Stimulated activated naive CD8-positive, alpha-beta T cell treated with anti-CD3 and anti-CD28 coated beads, Interleukin-15, Interleukin-2, amounts not matched to agents 100 U/mL and 50 U/mL, for 24 hours (primary cell): ENCODE results near the gene CAMK2B.

Source experiments
- ATAC-seq: fragments of 150-1000 bp; cut with Tn5 transposase; one replicate; pipeline ENCODE4 v1.10.0; 2021
- DNase-seq: peaks from one replicate; pipeline ENCODE4 v3.0.0; 2021

The CAMK2B gene

DNA sequence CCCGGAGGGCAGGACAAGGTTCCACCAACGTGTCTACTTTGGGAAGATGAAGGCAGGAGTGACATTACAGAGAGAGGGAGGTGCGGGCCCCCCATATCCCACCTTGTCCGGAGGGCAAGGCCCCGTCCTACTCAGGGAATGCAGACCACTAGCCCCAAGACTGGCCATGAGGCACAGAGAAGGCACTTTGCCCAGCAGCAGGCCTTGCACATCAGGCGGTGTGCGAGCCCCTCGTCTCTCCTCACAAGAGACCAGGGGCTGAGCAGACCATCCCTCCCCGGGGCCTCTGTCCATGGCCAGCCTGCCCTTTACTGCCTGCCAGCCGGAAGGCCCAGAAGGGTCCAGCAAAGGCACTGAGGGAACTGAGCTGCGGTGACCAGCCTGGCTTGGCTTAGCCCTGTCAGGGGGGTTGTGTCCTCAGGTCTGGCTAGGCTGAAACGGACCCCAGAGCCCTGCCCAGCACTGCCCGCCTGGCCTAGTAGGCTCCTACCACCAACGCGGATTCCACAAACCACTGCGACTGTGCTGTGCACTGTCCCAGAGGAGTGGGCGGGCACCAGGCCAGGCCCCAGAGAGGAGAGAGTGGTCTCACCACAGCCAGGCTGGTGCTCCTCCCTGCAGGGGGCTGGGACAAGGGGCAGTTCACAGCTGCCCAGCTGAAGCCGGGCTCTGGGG lies 16.7 kb downstream of the CAMK2B start:
- no peak for DNase-seq
- ATAC-seq: no peak

GRCh38 chr7:44307905-44308595 lies 17.3 kb downstream of the CAMK2B start:
- DNase-seq: no peak
- no peak for ATAC-seq

- ATAC-seq: peak; percentile 45
- peak; percentile 39 for DNase-seq
Observed at GRCh38 chr7:44307301-44307900, 18.0 kb downstream of the CAMK2B start.

GRCh38 chr7:44306606-44307005 lies 18.8 kb downstream of the CAMK2B start:
- ATAC-seq (no peak), DNase-seq (no peak)

- no peak for ATAC-seq
- DNase-seq: no peak
Observed at GRCh38 chr7:44305564-44306507, 19.6 kb downstream of the CAMK2B start.

GRCh38 chr7:44294325-44295069 lies 30.9 kb downstream of the CAMK2B start:
- DNase-seq (no peak), ATAC-seq (no peak)

- no peak for ATAC-seq
- no peak for DNase-seq
Observed at GRCh38 chr7:44293561-44294324, 31.7 kb downstream of the CAMK2B start.

DNA sequence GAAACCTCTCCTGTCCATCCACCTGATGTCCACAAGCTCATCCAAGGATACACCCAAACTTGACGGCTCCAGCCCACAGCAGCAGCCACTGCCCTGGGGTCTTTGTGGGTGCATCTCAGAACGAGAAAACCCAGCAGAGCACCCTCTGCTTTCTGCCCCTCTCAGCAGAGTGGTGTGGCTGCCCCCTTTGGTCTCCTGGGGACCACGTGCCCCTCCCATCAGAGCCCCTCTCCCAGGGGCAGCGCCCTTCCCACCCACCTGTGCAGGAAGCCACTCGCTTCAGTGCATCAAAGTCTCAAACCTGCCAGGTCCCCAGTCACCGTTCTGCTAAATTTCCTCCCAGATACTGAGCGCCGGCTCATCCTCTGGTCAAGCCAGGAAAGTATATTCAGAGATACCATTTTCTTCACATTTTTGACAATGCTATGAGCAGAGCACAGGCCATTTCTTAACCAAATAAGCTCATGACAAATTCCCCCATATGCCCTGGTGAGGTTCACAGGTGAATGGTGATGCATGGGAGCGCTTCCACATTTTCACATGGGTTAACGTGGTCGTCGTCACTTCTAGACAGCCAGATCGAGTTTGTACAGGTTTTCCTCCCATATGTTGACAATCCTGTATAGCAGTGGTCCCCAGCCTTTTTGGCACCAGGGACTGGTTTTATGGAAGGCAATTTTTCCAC lies 32.4 kb downstream of the CAMK2B start:
- no peak for ATAC-seq
- DNase-seq: no peak

DNA sequence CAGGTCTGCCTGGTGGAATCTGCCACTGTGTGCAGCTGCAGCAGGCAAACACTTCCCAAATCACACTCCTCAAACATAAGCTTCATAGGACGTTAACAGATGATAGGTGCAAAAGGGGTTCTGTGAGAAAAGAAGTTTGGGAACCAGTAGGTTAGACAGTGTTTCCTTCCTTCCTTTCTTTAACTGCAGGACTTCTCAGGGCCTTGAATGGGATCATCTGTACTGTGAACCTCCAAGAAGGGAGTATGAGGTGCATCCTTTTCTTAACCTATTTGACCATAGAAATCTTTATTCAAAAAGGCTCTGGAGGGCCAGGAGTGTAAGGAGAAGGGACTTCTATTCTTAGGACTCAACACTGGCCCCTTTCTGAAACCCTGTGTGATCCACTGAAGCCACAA lies 33.0 kb downstream of the CAMK2B start:
- no peak for ATAC-seq

DNA sequence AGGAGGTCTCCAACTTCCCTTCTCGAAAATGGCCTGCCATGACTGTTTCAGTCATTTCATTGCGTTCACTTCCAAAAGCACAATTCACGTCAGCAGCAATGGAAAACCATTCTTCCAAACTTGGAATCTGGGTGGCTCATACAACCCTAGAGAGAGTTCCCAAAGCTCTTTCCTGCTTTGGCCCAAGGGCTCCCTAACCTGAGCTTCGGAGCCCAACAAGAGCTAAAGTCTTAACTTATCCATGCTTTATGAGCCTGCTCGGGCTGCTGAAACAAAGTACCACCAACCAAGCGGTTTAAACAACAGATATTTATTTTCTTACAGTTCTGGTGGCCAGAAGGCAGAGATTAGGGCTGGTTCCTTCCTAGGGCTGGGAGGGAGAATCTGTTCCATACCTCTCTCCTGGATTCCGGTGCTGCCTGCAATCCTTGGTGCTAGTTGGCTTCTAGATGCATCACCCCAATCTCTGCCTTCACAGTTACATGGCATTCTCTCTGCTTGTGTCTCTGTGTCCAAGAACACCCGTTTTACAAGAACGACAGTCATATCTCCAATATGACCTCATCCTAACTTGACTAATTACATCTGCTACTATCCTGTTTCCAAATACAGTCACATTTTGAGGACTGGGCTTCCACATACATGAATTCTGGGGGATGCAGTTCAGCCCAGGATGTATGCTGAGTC lies 33.5 kb downstream of the CAMK2B start:
- DNase-seq: no peak
- no peak for ATAC-seq

More for the DNA sequence above, 33.0 kb downstream of the CAMK2B start:
- DNase-seq: no peak

GRCh38 chr7:44291066-44291732 lies 34.2 kb downstream of the CAMK2B start:
- ATAC-seq: no peak
- DNase-seq: no peak

DNA sequence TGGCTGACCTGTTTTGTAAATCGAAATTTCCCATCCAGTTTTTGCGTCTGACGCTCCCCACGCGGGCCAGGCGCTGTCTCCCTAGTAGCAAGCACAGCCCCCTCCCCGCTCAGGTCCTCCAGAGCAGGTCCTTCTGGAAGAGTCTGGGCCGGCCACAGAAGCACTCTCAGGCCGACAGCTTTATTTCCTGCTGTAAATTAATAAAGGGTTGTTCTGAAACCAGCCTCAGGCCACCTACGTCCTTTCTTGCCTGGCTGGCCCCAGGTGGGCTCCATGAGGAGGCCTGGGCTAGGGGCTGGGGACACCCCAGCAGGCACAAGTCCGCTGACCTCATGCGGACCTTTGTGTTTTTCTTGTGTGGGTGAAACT lies 35.2 kb downstream of the CAMK2B start:
- no peak for DNase-seq
- ATAC-seq: no peak

DNA sequence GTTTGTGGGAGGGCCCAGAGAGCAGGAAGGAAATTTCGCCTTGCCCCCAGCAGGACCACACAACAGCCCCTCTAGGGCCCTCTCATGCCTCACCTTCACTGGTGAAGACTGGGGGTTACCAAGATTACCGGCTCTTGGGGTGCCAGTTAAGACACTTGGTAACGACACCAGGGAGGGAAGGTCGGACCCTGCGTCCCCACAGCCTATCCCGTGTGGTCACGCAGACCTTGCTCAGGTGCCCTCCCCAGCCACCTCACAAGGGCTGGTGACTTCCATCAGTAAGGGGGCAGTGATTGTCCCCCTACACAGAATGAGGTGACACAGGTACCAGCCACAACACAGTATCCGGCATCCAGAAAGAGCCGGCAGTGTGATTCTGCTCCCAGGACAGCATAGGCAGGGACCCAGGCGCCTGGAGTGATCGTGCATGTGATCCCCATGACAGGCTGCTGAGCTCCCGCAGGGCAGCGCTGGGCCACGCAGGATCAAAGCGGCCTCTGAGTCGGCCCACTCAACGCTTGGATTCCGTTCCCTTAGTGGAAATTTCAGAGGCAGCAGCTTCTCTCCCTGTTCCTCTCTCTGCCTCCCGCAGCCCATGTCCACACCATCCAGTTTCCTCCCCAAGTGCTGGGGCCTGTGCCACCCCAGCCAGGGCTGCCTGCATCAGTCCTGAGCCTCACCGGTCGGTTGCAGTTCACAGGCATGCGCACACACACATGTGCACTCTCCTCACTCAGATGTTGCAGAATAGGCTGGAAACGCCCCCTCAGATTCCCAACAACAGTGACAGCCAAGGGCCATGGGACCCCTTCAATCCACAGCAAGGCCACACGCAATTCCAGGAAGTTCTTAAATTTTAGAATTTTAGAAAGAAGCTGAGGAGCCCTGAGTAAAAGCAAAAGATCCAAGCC lies 35.8 kb downstream of the CAMK2B start:
- ATAC-seq (no peak), DNase-seq (no peak)

- DNase-seq: no peak
- no peak for ATAC-seq
Observed at GRCh38 chr7:44288811-44289340, 36.5 kb downstream of the CAMK2B start.

GRCh38 chr7:44288381-44288685 lies 37.1 kb downstream of the CAMK2B start:
- no peak for ATAC-seq
- no peak for DNase-seq

- no peak for ATAC-seq
- no peak for DNase-seq
Observed at GRCh38 chr7:44287488-44288380, 37.7 kb downstream of the CAMK2B start.
